HEK293T (cell line): ENCODE data around the gene ALOX12.
"Not testable (repeated sequence)": the region's sequence is repeated elsewhere in the genome, so short reads cannot be mapped to it uniquely, and the experiment has no call there.

ENCODE experiments used
- CTCF ChIA-PET: fragments of 350-600 bp; formaldehyde crosslinking; extraction: SDS; loops from one replicate; lab custom pipeline; 2021; ENCODE audit warnings: antibody characterized with exemption, inconsistent platforms; lab: Yijun Ruan, JAX
- POLR2A ChIA-PET: fragments of 350-600 bp; formaldehyde crosslinking; extraction: SDS; loops from one replicate; lab custom pipeline; 2020; ENCODE audit warnings: antibody characterized with exemption, inconsistent platforms; lab: Yijun Ruan, JAX
- DNase-seq: peaks from one replicate; pipeline ENCODE4 v3.0.0; 2012; ENCODE audit warnings: mixed read lengths; ENCODE audit errors: extremely low spot score
- ARNT ChIP-seq: fragments of 450-650 bp; IDR thresholded peaks from 2 replicates; pipeline ENCODE4 v1.6.1; 2017; ENCODE audit warnings: mild to moderate bottlenecking
- BHLHE40 ChIP-seq: fragments of 450-650 bp; IDR thresholded peaks from 2 replicates; pipeline ENCODE4 v1.6.1; 2016; ENCODE audit warnings: mild to moderate bottlenecking, moderate library complexity, borderline replicate concordance
- CTBP1 ChIP-seq: fragments of 450-650 bp; IDR thresholded peaks from 2 replicates; pipeline ENCODE4 v1.6.1; 2016; ENCODE audit warnings: borderline replicate concordance
- ELF4 ChIP-seq: fragments of 450-650 bp; IDR thresholded peaks from 2 replicates; pipeline ENCODE4 v1.6.1; 2017; ENCODE audit warnings: antibody characterized with exemption
- FOXA1 ChIP-seq: fragments of 450-650 bp; IDR thresholded peaks from 2 replicates; pipeline ENCODE4 v1.6.1; 2016; ENCODE audit warnings: mild to moderate bottlenecking
- FOXK2 ChIP-seq: fragments of 450-650 bp; IDR thresholded peaks from 2 replicates; pipeline ENCODE4 v1.6.1; 2016; ENCODE audit warnings: mild to moderate bottlenecking
- FOXM1 ChIP-seq: fragments of 450-650 bp; IDR thresholded peaks from 2 replicates; pipeline ENCODE4 v1.6.1; 2017; ENCODE audit warnings: mild to moderate bottlenecking, borderline replicate concordance
- HDGF ChIP-seq: fragments of 450-650 bp; IDR thresholded peaks from 2 replicates; pipeline ENCODE4 v1.6.1; 2017; ENCODE audit warnings: antibody characterized with exemption, borderline replicate concordance
- L3MBTL2 ChIP-seq: fragments of 450-650 bp; conservative IDR thresholded peaks from 2 replicates; pipeline ENCODE4 v1.6.1; 2016; ENCODE audit warnings: mild to moderate bottlenecking
- LEF1 ChIP-seq: fragments of 450-650 bp; IDR thresholded peaks from 2 replicates; pipeline ENCODE4 v1.6.1; 2017; ENCODE audit warnings: mild to moderate bottlenecking, borderline replicate concordance
- NFRKB ChIP-seq: fragments of 450-650 bp; IDR thresholded peaks from 2 replicates; pipeline ENCODE4 v1.6.1; 2016; ENCODE audit warnings: mild to moderate bottlenecking, moderate library complexity
- PKNOX1 ChIP-seq: fragments of 450-650 bp; IDR thresholded peaks from 2 replicates; pipeline ENCODE4 v1.6.1; 2016
- SP1 ChIP-seq: fragments of 450-650 bp; IDR thresholded peaks from 2 replicates; pipeline ENCODE4 v1.6.1; 2017
- SUZ12 ChIP-seq: fragments of 450-650 bp; IDR thresholded peaks from 2 replicates; pipeline ENCODE4 v1.6.1; 2016; ENCODE audit warnings: mild to moderate bottlenecking
- TARDBP ChIP-seq: fragments of 450-650 bp; IDR thresholded peaks from 2 replicates; pipeline ENCODE4 v1.6.1; 2016
- ZNF384 ChIP-seq: fragments of 450-650 bp; IDR thresholded peaks from 2 replicates; pipeline ENCODE4 v1.6.1; 2016

The ALOX12 gene

GRCh38 chr17:6995500-6996255, at the start of gene ALOX12:
ALOX12 (plus strand) TSS chr17:6996049; CDS start chr17:6996118, 69 bp downstream.
- DNase-seq: no peak
- ChIA-PET CTCF (interaction anchor here (1.3 kb wide), 1 partner anchor 9 kb away, joined by 5 read pairs; no protein-coding TSS in a partner anchor), POLR2A (no interaction called here)
- TF ChIP-seq TARDBP: no peak
- TF ChIP-seq FOXA1: no peak
- TF ChIP-seq SUZ12: no peak
- no peak for TF ChIP-seq ARNT
- no peak for TF ChIP-seq FOXM1
- no peak for TF ChIP-seq NFRKB
- TF ChIP-seq SP1: no peak
- TF ChIP-seq ZNF384: no peak
- no peak for TF ChIP-seq LEF1
- no peak for TF ChIP-seq FOXK2
- TF ChIP-seq L3MBTL2: no peak
- TF ChIP-seq PKNOX1: no peak
- TF ChIP-seq ELF4: no peak
- no peak for TF ChIP-seq CTBP1

- ChIA-PET CTCF (no interaction called here), POLR2A (no interaction called here)
- no peak for DNase-seq
- TF ChIP-seq ELF4 (no peak), LEF1 (no peak), ARNT (no peak), NFRKB (no peak), HDGF (no peak), TARDBP (no peak), L3MBTL2 (no peak), PKNOX1 (no peak), CTBP1 (no peak), FOXK2 (no peak), SUZ12 (no peak), ZNF384 (no peak), FOXM1 (no peak)
Measured at GRCh38 chr17:6947745-6948144, 48.1 kb upstream of the ALOX12 start.

- CTCF ChIA-PET: interaction anchor here (0.6 kb wide), 1 partner anchor 98 kb away, joined by 3 read pairs; no protein-coding TSS in a partner anchor
- no peak for DNase-seq
- POLR2A ChIA-PET: no interaction called here
- TF ChIP-seq BHLHE40 (no peak), NFRKB (no peak), L3MBTL2 (no peak), LEF1 (no peak)
Measured at GRCh38 chr17:6948562-6948961, 47.3 kb upstream of the ALOX12 start.

GRCh38 chr17:6948976-6949375, 46.9 kb upstream of the ALOX12 start:
- CTCF ChIA-PET: interaction anchor here (0.6 kb wide), 1 partner anchor 97 kb away, joined by 3 read pairs; no protein-coding TSS in a partner anchor
- no peak for DNase-seq
- POLR2A ChIA-PET: no interaction called here
- no peak for TF ChIP-seq SUZ12
- TF ChIP-seq FOXK2: no peak
- no peak for TF ChIP-seq ELF4
- no peak for TF ChIP-seq NFRKB
- TF ChIP-seq ZNF384: no peak
- TF ChIP-seq CTBP1: no peak
- no peak for TF ChIP-seq FOXM1
- no peak for TF ChIP-seq BHLHE40

- POLR2A ChIA-PET, CTCF ChIA-PET, DNase-seq: not testable (repeated sequence)
Measured at GRCh38 chr17:6950938-6951337, 44.9 kb upstream of the ALOX12 start.

- CTCF ChIA-PET: no interaction called here
Measured at GRCh38 chr17:6953689-6954088, 42.2 kb upstream of the ALOX12 start.

More at GRCh38 chr17:6953689-6954088, 42.2 kb upstream of the ALOX12 start:
- POLR2A ChIA-PET: no interaction called here
- DNase-seq: no peak
- TF ChIP-seq NFRKB (no peak), ARNT (no peak), ZNF384 (no peak), SP1 (no peak), CTBP1 (no peak), FOXK2 (no peak), PKNOX1 (no peak), BHLHE40 (no peak), LEF1 (no peak), ELF4 (no peak), SUZ12 (no peak), FOXM1 (no peak), TARDBP (no peak), L3MBTL2 (no peak), FOXA1 (no peak), HDGF (no peak)
